SU-DHL-6 (cell line): ENCODE results near the gene RHOG.

Experiments
- CTCF ChIP-seq: fragments of 200-600 bp; sonication (generic); IDR thresholded peaks from one replicate; pipeline ENCODE4 v1.5.1; 2017; ENCODE audit warnings: antibody characterized with exemption, mild to moderate bottlenecking, low read length, moderate library complexity; ENCODE audit not compliant: insufficient read depth, poor library complexity, severe bottlenecking
- EZH2phosphoT487 ChIP-seq: fragments of 200-600 bp; sonication (generic), shearing (Covaris generic); conservative IDR thresholded peaks from 2 replicates; pipeline ENCODE4 v1.6.1; 2018; ENCODE audit warnings: mild to moderate bottlenecking, antibody characterized with exemption, low read length, moderate library complexity, mixed read lengths

GRCh38 chr11:3795131-3796001, 45.4 kb downstream of the RHOG start:
- TF ChIP-seq CTCF (no peak), EZH2phosphoT487 (no peak)
